ENCODE measurements around the gene PARVB.
"Not testable (repeated sequence)": the region's sequence is repeated elsewhere in the genome, so short reads cannot be mapped to it uniquely, and the experiment has no call there.

PARVB gene

DNA sequence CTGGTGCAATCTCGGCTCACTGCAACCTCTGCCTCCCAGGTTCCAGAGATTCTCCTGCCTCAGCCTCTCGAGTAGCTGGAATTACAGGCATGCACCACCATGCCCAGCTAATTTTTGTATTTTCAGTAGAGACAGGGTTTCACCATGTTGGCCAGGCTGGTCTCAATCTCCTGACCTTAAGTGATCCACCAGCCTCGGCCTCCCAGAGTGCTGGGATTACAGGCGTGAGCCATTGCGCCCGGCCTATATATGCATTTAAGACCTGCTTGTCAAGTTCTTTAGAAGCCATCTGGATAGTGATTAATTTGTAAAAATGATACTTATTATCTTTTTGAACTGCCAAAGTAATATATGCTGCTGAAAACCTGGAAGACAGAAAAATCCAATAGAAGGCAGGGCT is 86.6 kb downstream of the PARVB start:
- DNase-seq (ENCODE audit: low spot score), result not testable (repeated sequence)

DNA sequence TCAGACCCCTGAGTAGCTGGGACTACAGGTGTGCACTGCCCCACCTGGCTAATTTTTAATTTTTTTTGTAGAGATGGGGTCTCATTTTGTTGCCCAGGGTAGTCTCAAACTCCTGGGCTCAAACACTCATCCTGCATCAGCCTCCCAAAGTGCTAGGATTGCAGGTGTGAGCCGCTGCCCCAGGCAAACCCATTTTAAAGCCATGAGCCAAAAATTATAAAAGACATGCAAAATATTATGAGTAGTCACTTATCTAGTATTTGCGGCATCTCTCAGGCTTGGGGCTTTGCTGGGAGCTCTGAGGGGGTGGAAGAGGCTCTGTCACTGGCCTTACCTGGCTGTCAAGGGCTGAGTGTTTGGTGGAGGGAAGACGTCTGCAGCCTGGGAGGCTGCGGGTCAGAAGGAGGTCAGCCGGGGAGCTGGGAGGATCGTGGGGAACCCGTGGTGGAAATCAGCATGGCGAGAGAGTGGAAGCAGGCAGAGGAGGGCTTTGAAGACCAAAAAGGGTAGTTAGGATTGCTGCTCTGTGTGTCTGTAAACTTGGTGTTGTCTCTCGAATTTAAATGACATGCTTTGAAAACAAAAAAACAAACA is 87.6 kb downstream of the PARVB start:
- no peak for DNase-seq (ENCODE audit: low spot score)

DNA sequence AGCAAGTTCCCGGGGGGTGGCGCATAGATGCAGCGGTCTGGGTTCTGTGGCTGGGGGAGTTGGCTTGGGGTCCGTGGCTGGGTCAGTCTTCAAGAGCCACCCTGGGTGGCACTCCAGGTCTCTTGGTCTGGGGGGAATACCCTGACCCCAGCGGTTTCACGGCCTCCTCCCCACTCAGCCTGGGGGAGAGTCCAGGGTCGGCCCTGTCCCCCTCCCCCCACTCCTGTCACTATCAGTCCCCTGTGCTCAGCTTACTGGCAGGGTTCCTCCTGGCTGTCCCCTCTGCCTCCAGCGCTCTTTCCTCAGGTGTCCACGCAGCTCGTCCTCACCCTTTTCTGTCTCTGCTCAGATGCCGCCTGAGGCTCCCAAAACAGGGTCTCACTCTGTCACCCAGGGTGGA is 88.1 kb downstream of the PARVB start:
- no peak for DNase-seq (ENCODE audit: low spot score)

DNA sequence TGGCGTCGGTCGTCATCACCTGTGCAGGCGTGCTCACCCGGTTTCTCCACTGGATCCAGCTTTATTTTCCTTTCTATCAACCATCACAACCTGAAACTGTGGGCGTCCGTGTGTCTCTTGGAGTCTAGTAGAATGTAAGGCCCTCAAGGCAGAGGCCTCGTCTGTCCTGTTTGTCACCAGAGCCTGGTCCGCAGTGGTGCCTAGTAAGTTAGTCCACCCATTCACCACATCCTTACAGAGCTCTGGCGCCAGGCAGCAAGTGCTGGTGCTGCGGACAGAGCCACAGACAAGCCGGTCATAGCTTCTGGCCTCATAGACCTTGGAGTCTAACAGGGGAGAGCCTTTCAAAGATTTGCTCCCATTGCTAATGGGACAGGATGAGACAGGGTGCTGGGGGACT is 92.2 kb downstream of the PARVB start:
- DNase-seq (ENCODE audit: low spot score), result no peak

DNA sequence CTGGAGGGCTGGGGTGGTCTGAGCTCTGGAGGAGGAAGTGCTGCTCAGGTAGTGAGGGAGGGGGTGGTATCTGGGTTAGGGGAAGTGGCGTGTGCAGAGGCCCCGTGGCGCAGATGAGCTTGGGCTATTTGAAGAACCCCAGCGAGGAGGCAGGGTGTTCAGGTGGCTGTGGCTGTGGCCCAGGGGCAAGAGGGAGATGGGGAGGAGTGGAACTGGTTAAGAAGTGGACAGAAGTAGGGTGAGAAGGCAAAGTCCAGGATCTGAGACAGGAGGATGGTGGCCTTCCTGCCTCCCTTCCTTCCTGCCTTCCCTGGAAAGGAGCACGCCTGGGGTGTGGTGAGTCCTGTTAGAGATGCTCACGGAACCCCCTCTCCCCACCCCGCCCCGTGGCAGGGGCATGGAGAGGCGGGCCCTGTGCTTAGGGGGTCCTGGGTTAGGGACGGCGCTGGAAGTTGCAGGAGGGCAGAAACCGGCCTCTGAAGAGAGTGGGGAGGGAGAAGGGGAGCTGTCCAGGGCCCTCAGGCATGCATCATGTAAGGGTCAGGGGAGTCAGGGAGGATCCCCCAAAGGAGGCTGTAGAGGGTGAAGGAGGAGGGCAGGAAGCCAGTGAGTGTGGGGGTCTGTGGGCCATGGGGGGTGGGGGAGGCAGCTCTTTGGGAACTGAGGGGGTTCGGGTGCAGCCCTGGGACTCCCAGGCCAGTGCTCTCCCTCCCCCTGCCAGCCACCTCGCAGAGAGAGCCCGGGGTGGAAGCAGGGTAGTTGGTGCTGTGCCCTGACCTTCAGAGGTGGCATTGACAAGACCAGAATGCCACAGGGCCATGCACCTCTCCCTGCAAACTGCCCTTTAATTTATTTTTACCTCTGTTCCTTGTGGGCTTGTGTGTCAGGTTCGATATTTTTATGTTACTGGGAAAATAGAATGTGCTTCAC is 92.9 kb downstream of the PARVB start:
- no peak for DNase-seq (ENCODE audit: low spot score)

DNA sequence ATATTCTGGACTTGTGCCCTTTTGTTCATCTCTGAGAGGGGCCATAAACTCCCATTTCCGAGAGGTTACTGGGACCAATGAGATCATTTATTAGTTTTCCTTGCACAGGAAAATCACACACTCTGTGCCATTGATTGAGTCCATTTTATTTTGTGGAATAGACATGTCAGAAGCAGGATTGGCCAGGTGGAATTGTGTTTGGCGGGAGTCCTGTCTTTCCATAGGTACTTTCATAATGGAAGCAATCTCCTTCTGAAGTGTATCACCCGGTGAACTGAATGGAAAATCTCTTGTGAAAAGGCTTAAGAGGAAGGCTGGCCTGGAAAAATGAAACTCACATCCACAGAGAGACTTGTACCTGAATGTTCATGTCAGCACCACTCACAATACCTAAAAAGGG is 93.6 kb downstream of the PARVB start:
- DNase-seq (ENCODE audit: low spot score), result no peak

DNA sequence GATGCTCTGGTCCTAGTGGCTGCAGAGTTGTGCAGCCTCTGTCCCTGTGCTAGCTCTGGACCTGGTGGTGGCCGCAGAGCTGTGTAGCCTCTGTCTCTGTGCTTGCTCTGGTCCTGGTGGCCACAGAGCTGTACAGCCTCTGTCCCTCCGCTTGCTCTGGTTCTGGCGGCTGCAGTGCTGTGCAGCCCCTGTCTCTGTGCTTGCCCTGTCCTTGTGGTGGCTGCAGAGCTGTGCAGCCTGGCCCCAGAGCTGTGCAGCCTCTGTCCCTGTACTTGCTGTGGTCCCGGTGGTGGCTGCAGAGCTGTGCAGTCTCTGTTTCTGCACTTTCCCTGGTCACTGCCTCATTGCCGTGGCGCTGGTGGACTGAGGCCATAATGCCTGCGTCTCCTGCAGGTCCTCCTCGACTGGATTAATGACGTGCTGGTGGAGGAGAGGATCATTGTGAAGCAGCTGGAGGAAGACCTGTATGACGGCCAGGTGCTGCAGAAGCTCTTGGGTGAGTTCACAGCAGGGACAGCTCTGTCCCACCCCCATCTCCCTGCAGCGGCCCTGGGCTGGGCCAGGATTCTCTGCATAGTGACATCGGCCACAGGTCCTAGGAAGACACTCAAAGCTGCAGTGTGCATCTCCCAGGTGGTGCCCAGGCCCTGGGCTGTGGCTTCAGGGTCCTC is 94.7 kb downstream of the PARVB start:
- no peak for DNase-seq (ENCODE audit: low spot score)

DNA sequence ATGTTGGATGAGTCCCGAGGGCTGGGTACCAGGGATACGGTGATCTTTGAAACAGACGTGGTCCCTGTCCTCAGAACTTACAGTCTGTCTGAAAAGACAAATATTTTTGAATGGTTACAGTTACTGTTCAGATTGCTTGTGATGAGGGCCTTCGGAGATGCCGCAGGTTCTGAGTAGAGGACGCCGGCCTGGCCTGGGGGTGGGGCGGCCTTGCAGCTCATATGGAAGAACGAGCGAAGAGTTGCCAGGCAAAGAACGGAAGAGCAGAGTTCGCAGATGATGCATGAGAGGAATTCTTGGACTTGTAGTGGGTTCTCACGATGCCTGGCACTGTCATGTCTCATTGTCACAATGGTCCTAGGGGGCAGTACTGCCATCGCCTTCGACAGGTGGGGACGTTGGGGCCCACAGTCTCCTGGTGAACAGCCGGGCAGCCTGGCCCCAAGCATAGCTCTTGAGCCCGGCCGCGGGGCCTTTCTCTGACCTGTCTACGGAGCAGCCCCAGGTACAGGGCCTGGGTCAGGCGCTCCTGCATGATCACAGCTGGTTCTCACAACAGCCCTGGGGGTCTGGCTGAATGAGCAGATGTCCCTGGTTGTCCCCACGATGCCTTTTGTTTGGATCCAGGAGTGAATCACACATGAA is 95.7 kb downstream of the PARVB start:
- no peak for DNase-seq (ENCODE audit: low spot score)

DNA sequence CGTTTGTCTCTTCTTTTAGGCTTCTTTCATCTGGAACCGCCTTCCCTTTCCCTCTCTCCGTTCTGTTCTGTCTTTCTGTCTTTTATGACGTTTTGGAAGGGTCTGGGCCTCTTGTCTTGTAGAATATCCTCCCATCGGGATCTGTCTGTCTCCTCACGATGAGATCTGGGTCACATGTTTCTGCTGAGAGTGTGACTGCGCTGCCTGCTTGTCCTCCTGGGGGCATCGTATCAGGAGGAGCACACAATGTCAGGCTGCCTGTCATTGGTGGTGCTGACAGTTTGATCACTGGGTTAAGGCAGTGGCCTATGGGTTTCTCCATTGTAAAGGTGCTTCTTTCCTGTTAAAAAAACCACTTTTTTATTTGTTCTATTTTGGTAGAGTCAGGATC is 96.2 kb downstream of the PARVB start:
- DNase-seq (ENCODE audit: low spot score), result no peak

DNA sequence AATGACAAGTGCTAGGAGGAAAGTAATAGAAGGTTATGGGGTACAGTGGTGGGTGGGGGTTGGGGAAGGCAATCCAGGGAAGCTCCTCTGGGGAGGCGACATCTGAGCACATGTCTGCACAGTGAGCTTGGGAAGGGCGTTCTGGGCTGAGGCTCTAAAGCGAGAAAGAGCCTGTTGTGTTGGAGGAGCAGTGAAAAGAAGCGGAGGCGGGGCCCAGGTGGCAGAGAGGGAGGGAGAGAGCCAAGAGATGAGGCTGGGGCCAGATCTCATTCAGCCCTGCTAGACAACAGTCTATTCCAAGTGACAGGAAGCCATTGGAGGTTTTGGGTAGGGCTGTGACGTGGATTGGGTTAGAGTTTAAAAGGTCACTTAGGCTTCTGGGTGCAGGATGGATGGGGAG is 101.3 kb downstream of the PARVB start:
- no peak for DNase-seq (ENCODE audit: low spot score)

DNA sequence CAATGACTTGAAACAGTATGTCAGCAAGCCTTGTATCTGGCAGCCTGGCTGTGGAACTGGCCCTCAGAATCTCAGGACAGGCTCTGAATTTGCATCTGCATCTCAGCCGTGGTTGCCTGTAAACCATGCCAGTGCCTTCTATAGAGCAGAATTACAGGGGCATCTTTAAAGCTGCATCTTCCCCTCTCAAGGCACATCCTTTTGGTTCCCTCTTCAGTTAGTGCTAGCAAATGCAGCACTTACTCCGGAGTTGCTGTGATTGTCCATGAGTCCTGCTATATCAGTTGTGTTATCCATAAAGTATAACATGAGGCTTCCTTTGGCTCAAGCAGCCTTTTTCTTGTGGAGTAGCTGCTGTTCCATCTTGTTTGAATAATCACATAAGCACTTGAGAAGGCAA is 102.7 kb downstream of the PARVB start:
- no peak for DNase-seq (ENCODE audit: low spot score)

DNA sequence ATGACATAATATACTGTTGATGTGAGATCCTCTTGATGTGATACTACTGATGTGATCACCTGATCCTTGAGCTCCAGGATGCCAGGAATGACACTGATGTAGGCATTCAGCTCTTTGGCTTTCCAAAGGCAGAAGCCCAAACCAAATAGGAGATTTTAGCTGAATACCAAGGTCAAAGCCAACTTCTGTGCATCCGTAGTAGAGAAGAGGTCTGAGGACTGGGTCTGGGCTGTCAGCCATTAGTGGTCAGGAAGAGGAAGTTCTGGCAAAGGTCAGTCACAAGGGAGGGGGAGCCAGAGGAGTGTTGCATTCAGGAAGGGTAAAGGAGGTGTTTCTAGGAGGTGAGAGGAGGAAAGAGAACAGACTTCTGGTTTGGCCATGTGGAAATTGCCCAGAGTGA is 103.3 kb downstream of the PARVB start:
- peak; percentile 36 for DNase-seq (ENCODE audit: low spot score)

DNA sequence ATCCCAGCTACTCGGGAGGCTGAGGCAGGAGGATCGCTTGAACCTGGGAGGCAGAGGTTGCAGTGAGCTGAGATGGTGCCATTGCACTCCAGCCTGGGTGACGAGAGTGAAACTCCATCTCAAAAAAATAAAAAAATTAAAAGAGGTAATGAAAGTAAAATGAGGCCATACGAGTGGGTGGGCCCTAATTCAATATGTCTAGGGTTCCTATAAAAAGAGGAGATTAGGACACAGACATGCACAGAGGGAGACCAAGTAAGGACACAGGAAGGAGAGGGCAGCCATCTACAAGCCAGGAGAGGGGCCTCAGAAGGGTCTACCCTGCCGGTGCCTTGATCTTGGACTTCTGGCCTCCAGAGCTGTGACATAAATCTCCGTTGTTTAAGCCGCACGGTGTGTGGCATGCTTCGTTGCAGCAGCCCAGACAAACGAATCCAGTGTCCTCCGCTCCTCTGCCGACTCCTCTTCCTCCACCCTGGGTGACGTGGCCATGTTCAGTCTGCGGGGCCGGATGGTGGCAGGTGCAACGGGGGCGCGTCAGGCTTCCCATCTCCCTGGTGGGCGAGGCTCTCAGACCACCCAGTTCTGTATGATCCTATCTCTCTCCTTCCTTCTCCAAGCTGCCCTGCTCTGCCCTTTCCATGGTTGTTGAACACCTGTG is 105.0 kb downstream of the PARVB start:
- DNase-seq (ENCODE audit: low spot score), result peak; percentile 31

DNA sequence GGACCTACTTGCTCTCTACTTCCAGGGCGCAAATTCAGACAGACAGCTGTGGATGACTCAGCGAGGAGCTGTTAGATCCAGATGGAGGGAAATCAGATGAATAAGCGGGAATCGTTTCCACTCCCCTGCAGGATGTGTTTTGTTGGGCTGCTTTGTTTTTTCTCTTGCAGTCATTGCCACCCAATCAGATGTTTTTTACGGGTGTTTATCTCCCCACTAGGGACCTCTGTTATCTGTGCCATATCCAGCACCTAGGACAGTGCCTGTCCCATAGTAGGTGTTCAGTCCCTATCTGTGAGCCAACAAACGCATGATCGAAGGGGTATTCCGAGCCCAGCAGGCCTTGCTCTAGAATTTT is 105.5 kb downstream of the PARVB start:
- peak; percentile 43 for DNase-seq (ENCODE audit: low spot score)

DNA sequence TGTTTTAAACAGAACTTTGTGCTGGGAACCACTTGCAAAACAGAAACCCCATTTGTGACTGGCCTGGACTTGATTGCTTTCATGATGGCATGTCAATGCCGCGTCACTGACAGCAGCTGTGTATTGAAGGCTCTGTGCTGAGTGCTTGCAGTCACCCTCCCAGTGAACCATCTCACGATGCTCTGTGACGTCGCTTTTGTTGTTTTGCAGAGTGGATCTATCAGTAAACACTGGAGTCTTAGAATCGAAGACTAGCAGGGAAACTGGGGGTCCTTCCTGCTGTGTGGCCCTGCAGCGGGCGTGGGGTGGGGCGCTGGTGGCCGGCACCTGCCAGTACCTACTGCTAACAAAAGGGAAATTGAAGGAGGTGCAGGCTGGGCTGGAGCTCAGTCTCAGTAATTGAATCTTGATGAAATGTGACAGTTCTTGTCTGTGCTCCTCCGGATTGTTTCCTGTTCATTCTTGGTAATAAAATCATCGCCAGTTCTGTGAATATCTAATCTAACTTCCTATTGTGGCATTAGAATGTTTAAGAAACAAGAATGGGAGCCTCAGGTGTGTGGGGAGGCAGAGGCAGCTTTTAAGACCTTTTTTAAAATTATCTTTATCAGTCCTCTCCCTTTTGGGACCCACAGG is 106.1 kb downstream of the PARVB start:
- DNase-seq (ENCODE audit: low spot score), result peak; percentile 49

DNA sequence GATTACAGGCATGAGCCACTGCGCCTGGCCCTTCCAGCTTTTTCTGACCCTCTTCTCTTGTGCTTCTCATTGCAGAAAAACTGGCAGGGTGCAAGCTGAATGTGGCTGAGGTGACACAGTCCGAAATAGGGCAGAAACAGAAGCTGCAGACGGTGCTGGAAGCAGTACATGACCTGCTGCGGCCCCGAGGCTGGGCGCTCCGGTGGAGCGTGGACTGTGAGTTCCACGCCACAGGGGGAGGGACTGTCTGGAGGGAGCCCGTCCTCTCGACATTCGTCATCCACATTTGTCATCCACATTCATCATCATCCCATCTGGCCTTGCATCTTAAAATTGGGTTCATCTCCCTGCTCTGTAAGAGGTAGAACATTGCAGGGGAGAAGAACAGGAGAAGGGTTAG is 107.3 kb downstream of the PARVB start:
- DNase-seq (ENCODE audit: low spot score), result no peak

DNA sequence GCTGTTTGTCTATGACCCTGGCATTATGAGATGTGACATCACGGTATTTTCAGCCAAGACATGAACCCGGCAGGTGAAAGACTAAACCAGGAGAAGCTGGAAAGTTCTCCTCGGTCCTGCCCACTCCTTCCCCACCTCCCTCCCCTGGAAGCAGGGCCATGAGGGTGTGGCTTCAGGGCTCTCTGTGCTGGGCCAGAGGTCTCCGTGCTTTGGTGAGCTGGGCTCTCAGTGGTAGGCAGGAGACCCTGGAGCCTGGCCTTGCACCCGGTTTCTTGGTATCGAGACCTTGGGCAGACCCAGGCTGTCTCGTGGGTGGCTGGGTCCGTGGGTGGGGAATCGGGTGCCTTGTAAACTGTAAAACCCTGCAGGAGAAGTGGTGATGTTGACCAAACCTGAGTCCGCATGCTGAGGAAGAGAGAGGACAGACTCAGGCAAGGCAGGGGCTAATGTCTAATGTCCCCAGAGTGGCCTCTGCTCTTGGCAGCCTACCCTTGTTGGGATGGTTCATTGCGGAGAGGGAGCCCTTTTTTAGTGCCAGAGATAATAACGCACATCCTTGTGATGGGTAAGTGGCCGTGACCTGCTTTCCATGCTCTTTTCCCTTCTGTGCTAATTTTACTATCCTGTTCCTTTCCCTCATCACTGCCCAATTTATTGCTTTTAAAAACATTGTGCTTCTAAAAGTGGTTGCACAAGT is 108.0 kb downstream of the PARVB start:
- DNase-seq (ENCODE audit: low spot score), result no peak

DNA sequence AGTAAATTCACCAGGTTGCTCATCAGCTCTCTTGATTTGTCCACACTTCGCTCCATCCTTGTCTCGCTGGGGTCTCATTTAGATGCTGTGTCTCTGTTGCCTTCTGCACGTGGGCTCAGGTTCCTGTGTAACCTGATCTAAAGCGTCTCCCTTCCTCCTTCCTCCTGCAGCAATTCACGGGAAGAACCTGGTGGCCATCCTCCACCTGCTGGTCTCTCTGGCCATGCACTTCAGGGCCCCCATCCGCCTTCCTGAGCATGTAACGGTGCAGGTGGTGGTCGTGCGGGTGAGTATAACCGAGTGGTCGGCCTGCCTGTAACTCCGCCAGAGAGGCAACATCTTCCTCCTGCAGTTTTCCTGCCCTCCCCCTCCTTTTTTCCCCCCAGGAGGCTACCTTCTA is 108.6 kb downstream of the PARVB start:
- DNase-seq (ENCODE audit: low spot score), result no peak

DNA sequence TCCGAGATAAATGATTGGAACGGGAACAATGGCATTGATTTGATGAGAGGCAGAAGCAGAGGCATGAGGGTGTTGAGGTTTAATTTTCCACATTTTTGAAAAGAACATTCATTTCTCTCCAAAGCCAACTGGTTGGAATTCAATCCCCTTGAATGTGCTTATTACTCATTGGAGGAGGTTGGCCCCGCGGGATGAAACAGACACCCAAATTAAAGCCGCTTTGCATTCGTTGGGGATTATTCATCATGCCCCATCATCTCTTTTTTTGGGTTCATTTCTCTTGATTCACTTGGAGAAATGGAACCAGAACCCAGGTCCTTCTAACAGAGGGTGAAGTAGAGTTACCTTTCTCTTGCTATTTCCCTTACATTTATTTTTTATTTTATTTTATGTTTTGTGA is 109.1 kb downstream of the PARVB start:
- DNase-seq (ENCODE audit: low spot score), result no peak

DNA sequence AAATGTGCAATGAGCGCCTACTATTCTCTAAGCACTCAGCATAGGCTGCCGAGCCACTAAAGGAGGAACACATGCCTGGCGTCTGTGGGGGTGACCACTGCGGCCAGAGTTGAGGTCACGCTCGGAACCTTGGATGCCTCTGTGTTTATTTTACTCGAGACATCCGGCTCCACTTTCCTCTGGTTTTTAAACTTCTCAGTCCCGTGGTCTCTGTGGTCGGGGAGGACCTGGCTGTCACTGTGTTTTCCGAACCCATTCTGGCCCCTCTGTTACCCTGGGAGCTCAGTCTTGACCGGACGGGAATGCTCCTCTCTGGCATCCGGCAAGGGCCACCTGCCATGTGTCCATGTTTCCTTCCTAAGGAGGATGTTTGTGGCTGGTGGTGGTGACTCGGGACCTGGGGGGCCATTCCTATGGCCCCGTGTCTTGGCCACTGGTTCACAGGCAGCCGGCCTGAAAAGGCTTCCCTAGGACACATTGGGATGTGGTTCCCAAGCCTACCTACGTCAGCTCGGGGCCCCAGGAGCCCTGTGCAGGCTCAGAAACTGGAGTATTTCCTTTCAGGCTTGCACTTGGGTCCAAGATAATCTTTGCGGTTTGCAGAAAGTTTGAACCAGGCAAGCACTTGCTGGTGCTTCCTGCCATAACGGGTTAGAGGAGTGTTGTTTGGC is 109.9 kb downstream of the PARVB start:
- peak; percentile 43 for DNase-seq (ENCODE audit: low spot score)

DNA sequence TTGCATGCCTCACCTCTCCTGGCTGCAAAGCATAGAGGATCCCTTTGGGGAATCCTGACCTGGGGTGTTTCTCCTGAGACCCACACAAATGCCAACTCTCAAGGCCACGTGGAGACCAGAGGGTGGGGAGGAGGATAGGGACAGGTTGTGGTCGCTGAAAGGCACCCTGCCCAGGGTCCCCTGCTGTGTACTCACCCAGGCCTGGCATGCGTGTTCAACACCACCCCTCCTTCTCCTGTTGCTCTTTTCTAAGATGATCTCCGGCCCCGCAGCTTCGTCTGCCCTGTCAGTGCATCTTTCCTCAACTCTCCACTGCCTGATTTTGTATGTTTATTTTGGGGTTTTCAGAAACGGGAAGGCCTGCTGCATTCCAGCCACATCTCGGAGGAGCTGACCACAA is 112.0 kb downstream of the PARVB start:
- DNase-seq (ENCODE audit: low spot score), result no peak

All from Ammon's horn (tissue), 1 donor.